GM18526 (cell line): ENCODE data around the gene NTRK3.

Experiments used
- POLR2A ChIP-seq: IDR thresholded peaks from 3 replicates; pipeline ENCODE4 v1.6.1; 2011; ENCODE audit not compliant: insufficient read length; ENCODE audit errors: extremely low read depth

Gene NTRK3

GRCh38 chr15:88267720-88268119 lies 11.2 kb upstream of the NTRK3 start:
- no peak for TF ChIP-seq POLR2A

- TF ChIP-seq POLR2A, result no peak
Measured at GRCh38 chr15:88266170-88266569, 9.6 kb upstream of the NTRK3 start.

GRCh38 chr15:88264622-88265021 lies 8.1 kb upstream of the NTRK3 start:
- no peak for TF ChIP-seq POLR2A

GRCh38 chr15:88262064-88262463 lies 5.5 kb upstream of the NTRK3 start:
- TF ChIP-seq POLR2A, result no peak

GRCh38 chr15:88258093-88258641 lies 1.6 kb upstream of the NTRK3 start:
- no peak for TF ChIP-seq POLR2A

- no peak for TF ChIP-seq POLR2A
Measured at GRCh38 chr15:88257311-88258092, 963 bp upstream of the NTRK3 start.

- no peak for TF ChIP-seq POLR2A
Measured at GRCh38 chr15:88255484-88256278, 858 bp downstream of the NTRK3 start.

- TF ChIP-seq POLR2A, result no peak
Measured at GRCh38 chr15:88255087-88255483, 1.5 kb downstream of the NTRK3 start.

- no peak for TF ChIP-seq POLR2A
Measured at GRCh38 chr15:88252441-88252840, 4.1 kb downstream of the NTRK3 start.

GRCh38 chr15:88250826-88251225 lies 5.7 kb downstream of the NTRK3 start:
- no peak for TF ChIP-seq POLR2A

GRCh38 chr15:88249220-88249619 lies 7.3 kb downstream of the NTRK3 start:
- no peak for TF ChIP-seq POLR2A

- TF ChIP-seq POLR2A, result no peak
Measured at GRCh38 chr15:88247914-88248313, 8.6 kb downstream of the NTRK3 start.

GRCh38 chr15:88246666-88247446 lies 9.7 kb downstream of the NTRK3 start:
- no peak for TF ChIP-seq POLR2A

- no peak for TF ChIP-seq POLR2A
Measured at GRCh38 chr15:88246081-88246480, 10.5 kb downstream of the NTRK3 start.
